H1 (cell line): Measurements from ENCODE around the gene SFR1. TPM values are rescaled to one million over a fixed set of nuclear protein-coding genes. Genes with fewer than 3 reads are reported as not detected.

Experiments used
- CTCF ChIA-PET: fragments of 300-600 bp; sonication (Branson Sonifier 250); formaldehyde crosslinking; loops from one replicate; lab custom pipeline; 2021; ENCODE audit not compliant: partially characterized antibody; lab: Charles Lee
- POLR2A ChIA-PET: fragments of 300-600 bp; sonication (Branson Sonifier 250); formaldehyde crosslinking; loops from one replicate; lab custom pipeline; 2021; ENCODE audit warnings: inconsistent platforms; ENCODE audit not compliant: partially characterized antibody; lab: Charles Lee
- DNase-seq, 2 experiments: peaks; one replicate each; pipeline versions ENCODE4 v3.0.0 to v3.0.0-alpha.2; 2010 to 2022; ENCODE audit warnings: low spot score in 2 of 2, low read depth in 1 of 2, mixed read lengths in 1 of 2
- FAIRE-seq: peaks from 2 replicates; lab custom pipeline; 2011; peaks lifted over from hg19 to GRCh38; lab: Jason Lieb, UNC
- H2AFZ ChIP-seq: 2 replicates; pipeline ENCODE4 v1.8.1; 2012; ENCODE audit warnings: low read length, inconsistent platforms
- H2AK5ac ChIP-seq: 2 replicates; pipeline ENCODE4 v1.6.1; 2013; ENCODE audit warnings: low read depth, low read length
- H2BK120ac ChIP-seq: replicated peaks from 2 replicates; pipeline ENCODE3; 2013; ENCODE audit warnings: low read depth, low read length, inconsistent platforms
- H2BK12ac ChIP-seq: 2 replicates; pipeline ENCODE4 v1.6.1; 2013; ENCODE audit warnings: low read depth, low read length
- H2BK15ac ChIP-seq: 2 replicates; pipeline ENCODE4 v1.6.1; 2013; ENCODE audit warnings: low read length
- H2BK20ac ChIP-seq: 2 replicates; pipeline ENCODE4 v1.6.1; 2013; ENCODE audit warnings: low read length
- H2BK5ac ChIP-seq: 2 replicates; pipeline ENCODE4 v1.6.1; 2013; ENCODE audit warnings: low read depth, low read length
- H3K14ac ChIP-seq: 2 replicates; pipeline ENCODE4 v1.6.1; 2013; ENCODE audit warnings: inconsistent platforms; ENCODE audit not compliant: insufficient read length
- H3K18ac ChIP-seq: 2 replicates; pipeline ENCODE4 v1.6.1; 2013; ENCODE audit warnings: low read length; ENCODE audit errors: extremely low read depth
- H3K23ac ChIP-seq: 2 replicates; pipeline ENCODE4 v1.6.1; 2013; ENCODE audit warnings: inconsistent platforms; ENCODE audit not compliant: insufficient read length
- H3K23me2 ChIP-seq: 2 replicates; pipeline ENCODE4 v1.6.1; 2013; ENCODE audit warnings: low read depth, low read length
- H3K27ac ChIP-seq: 2 replicates; pipeline ENCODE4 v1.6.1; 2011; ENCODE audit warnings: low read depth, low read length, inconsistent platforms
- H3K27me3 ChIP-seq, 4 experiments: replicated peaks in 1 of 4; 1 replicate in 1 of 4; 2 replicates in 3 of 4; pipeline versions ENCODE4 v1.6.1 to v1.8.1; 2011 to 2013; ENCODE audit warnings: low read length in 3 of 4, mild to moderate bottlenecking in 3 of 4, inconsistent platforms in 2 of 4, mixed read lengths in 2 of 4, moderate library complexity in 1 of 4; ENCODE audit not compliant: control insufficient read depth in 3 of 4, insufficient read depth in 3 of 4; ENCODE audit errors: extremely low read depth in 1 of 4
- H3K36me3 ChIP-seq, 4 experiments: 2 replicates each; pipeline versions ENCODE4 v1.6.1 to v1.8.1; 2011 to 2013; ENCODE audit warnings: mild to moderate bottlenecking in 4 of 4, low read length in 3 of 4, moderate library complexity in 2 of 4, control low read depth in 1 of 4, inconsistent platforms in 1 of 4; ENCODE audit not compliant: insufficient read depth in 4 of 4, control insufficient read depth in 2 of 4
- H3K4ac ChIP-seq: replicated peaks from 2 replicates; pipeline ENCODE3; 2013; ENCODE audit warnings: low read length, low read depth, mixed read lengths, inconsistent platforms; ENCODE audit not compliant: insufficient read length
- H3K4me1 ChIP-seq, 4 experiments: replicated peaks in 1 of 4; 1 replicate in 1 of 4; 2 replicates in 3 of 4; pipeline versions ENCODE4 v1.6.1 to v1.8.1; 2011 to 2013; ENCODE audit warnings: low read length in 3 of 4, inconsistent platforms in 2 of 4, mixed read lengths in 1 of 4; ENCODE audit not compliant: insufficient read depth in 4 of 4, control insufficient read depth in 3 of 4
- H3K4me2 ChIP-seq, 2 experiments: 2 replicates each; pipeline versions ENCODE4 v1.6.1 to v1.8.1; 2011 to 2013; ENCODE audit warnings: low read depth in 2 of 2, low read length in 2 of 2, control low read depth in 1 of 2, inconsistent platforms in 1 of 2, mild to moderate bottlenecking in 1 of 2; ENCODE audit not compliant: insufficient read depth in 1 of 2
- H3K4me3 ChIP-seq, 4 experiments: fragments of 200-600, 300-600 bp in 1 of 4; sonication (generic), shearing (Covaris generic), sonication (Bioruptor Twin) in 1 of 4; 2 replicates each; pipeline versions ENCODE4 v1.5.1 to v1.8.1; 2011 to 2016; ENCODE audit warnings: low read length in 4 of 4, low read depth in 3 of 4, control low read depth in 2 of 4, inconsistent platforms in 2 of 4, mild to moderate bottlenecking in 2 of 4, mixed read lengths in 1 of 4, moderate library complexity in 1 of 4; ENCODE audit not compliant: insufficient read depth in 2 of 4; ENCODE audit errors: extremely low read depth in 1 of 4
- H3K56ac ChIP-seq: replicated peaks from 2 replicates; pipeline ENCODE3; 2013; ENCODE audit warnings: low read depth, mild to moderate bottlenecking, mixed read lengths, low read length, inconsistent platforms; ENCODE audit not compliant: insufficient read length
- H3K79me1 ChIP-seq: 2 replicates; pipeline ENCODE4 v1.6.1; 2013; ENCODE audit warnings: low read depth, low read length, control low read depth
- H3K79me2 ChIP-seq, 2 experiments: 2 replicates each; pipeline versions ENCODE4 v1.6.1 to v1.8.1; 2012 to 2013; ENCODE audit warnings: low read length in 2 of 2, mild to moderate bottlenecking in 2 of 2, inconsistent platforms in 1 of 2; ENCODE audit not compliant: insufficient read depth in 2 of 2, control insufficient read depth in 1 of 2
- H3K9ac ChIP-seq, 4 experiments: replicated peaks in 1 of 4; 1 replicate in 1 of 4; 2 replicates in 3 of 4; pipeline versions ENCODE4 v1.6.1 to v1.8.1; 2011 to 2013; ENCODE audit warnings: low read depth in 3 of 4, low read length in 3 of 4, control low read depth in 2 of 4, mild to moderate bottlenecking in 2 of 4, moderate library complexity in 2 of 4, inconsistent platforms in 1 of 4; ENCODE audit errors: extremely low read depth in 1 of 4
- H3K9me3 ChIP-seq, 2 experiments: 2 replicates each; pipeline versions ENCODE4 v1.6.1 to v1.8.1; 2012 to 2013; ENCODE audit warnings: mild to moderate bottlenecking in 2 of 2, moderate library complexity in 2 of 2, control low read depth in 1 of 2, inconsistent platforms in 1 of 2, low read depth in 1 of 2, low read length in 1 of 2, mixed read lengths in 1 of 2; ENCODE audit not compliant: insufficient read depth in 2 of 2
- H4K20me1 ChIP-seq, 2 experiments: replicated peaks in 1 of 2; 2 replicates each; pipeline versions ENCODE3 to v1.8.1; 2011 to 2013; ENCODE audit warnings: inconsistent platforms in 2 of 2, low read length in 2 of 2, mild to moderate bottlenecking in 1 of 2; ENCODE audit not compliant: insufficient read depth in 2 of 2, control insufficient read depth in 1 of 2
- H4K5ac ChIP-seq: 2 replicates; pipeline ENCODE4 v1.6.1; 2013; ENCODE audit warnings: low read length, low read depth, mixed read lengths, inconsistent platforms; ENCODE audit not compliant: insufficient read length
- H4K8ac ChIP-seq: 2 replicates; pipeline ENCODE4 v1.8.0; 2013; ENCODE audit warnings: mild to moderate bottlenecking, moderate library complexity, low read length, inconsistent platforms; ENCODE audit not compliant: insufficient read depth; ENCODE audit errors: extremely low read depth
- H4K91ac ChIP-seq: replicated peaks from 2 replicates; pipeline ENCODE3; 2013; ENCODE audit warnings: low read length, mixed read lengths, inconsistent platforms; ENCODE audit not compliant: insufficient read length
- ATF2 ChIP-seq: IDR thresholded peaks from 2 replicates; pipeline ENCODE4 v1.6.1; 2012; ENCODE audit warnings: low read length, inconsistent platforms
- CBX8 ChIP-seq: fragments of 300-800, 300-1000 bp; sonication (generic); IDR thresholded peaks from 2 replicates; pipeline ENCODE4 v1.7.1; 2016; ENCODE audit warnings: low read depth, low read length, borderline replicate concordance
- CREB1 ChIP-seq: IDR thresholded peaks from 2 replicates; pipeline ENCODE4 v1.6.1; 2012; ENCODE audit warnings: inconsistent platforms
- CTCF ChIP-seq, 3 experiments: IDR thresholded peaks; 1 replicate in 2 of 3; 2 replicates in 1 of 3; pipeline versions ENCODE4 v1.5.1 to v1.6.1; 2011; ENCODE audit warnings: low read length in 3 of 3, mild to moderate bottlenecking in 3 of 3, inconsistent platforms in 2 of 3, low read depth in 1 of 3, moderate library complexity in 1 of 3; ENCODE audit not compliant: insufficient read depth in 1 of 3; ENCODE audit errors: control extremely low read depth in 1 of 3
- MAX ChIP-seq: IDR thresholded peaks from 2 replicates; pipeline ENCODE4 v1.6.1; 2012; ENCODE audit warnings: inconsistent platforms
- RAD21 ChIP-seq, 2 experiments: IDR thresholded peaks in 1 of 2; conservative IDR thresholded peaks in 1 of 2; 2 replicates each; pipeline ENCODE4 v1.6.1; 2011; ENCODE audit warnings: low read depth in 2 of 2, low read length in 2 of 2, improper control_type of control experiment in 1 of 2, inconsistent platforms in 1 of 2, mild to moderate bottlenecking in 1 of 2, moderate library complexity in 1 of 2
- SP4 ChIP-seq: IDR thresholded peaks from 2 replicates; pipeline ENCODE4 v1.6.1; 2012; ENCODE audit warnings: low read length, inconsistent platforms
- TAF1 ChIP-seq: IDR thresholded peaks from 2 replicates; pipeline ENCODE4 v1.6.1; 2011; ENCODE audit warnings: mild to moderate bottlenecking, low read depth, low read length
- TCF12 ChIP-seq: IDR thresholded peaks from 2 replicates; pipeline ENCODE4 v1.6.1; 2011; ENCODE audit warnings: low read depth, mild to moderate bottlenecking, low read length
- YY1 ChIP-seq: IDR thresholded peaks from 2 replicates; pipeline ENCODE4 v1.6.1; 2011; ENCODE audit warnings: low read depth, mild to moderate bottlenecking, low read length
- WGBS, 2 experiments: shearing (Covaris generic) in 1 of 2; methylation state at CpG; one replicate each; pipeline versions ENCODE4 v1.1.6 to v1.1.7; 2013 to 2015; ENCODE audit warnings: low lambda C conversion rate in 2 of 2, mixed read lengths in 2 of 2, inconsistent platforms in 1 of 2, low coverage in 1 of 2, missing lambda C conversion rate in 1 of 2; ENCODE audit not compliant: insufficient replicate concordance in 2 of 2, insufficient coverage in 1 of 2, insufficient read length in 1 of 2; ENCODE audit errors: extremely low coverage in 1 of 2, missing lambda C conversion rate in 1 of 2; 5-methylcytosine and 5-hydroxymethylcytosine counted together
- polyA plus RNA-seq, 7 experiments: library from polyadenylated mRNA; depleted of rRNA in 3 of 7; stranded (reverse) in 5 of 7; unstranded in 2 of 7; fragments of >200 nt in 5 of 7; fragments of 200-250 nt in 2 of 7; gene quantifications; 1 replicate in 5 of 7; 2 replicates in 1 of 7; 4 replicates in 1 of 7; pipeline versions ENCODE4 v1.2.1 to v1.2.3, GENCODE V29; 2011 to 2013; ENCODE audit warnings: missing spikeins in 2 of 7, mixed read lengths in 2 of 7
- total RNA-seq: library from RNA; stranded (reverse); fragmentation: NEBNext Ultra II Directional; extraction: Animal tissue kit (Norgen Biotek cat#: 25700); gene quantifications from 2 replicates; pipeline ENCODE4 v1.2.1, GENCODE V29; 2021

The SFR1 gene
- total and polyA plus RNA-seq, 2 of the 8 experiments (the other 6 are each of a cell fraction or from before 2014, with no cell fraction given): 3.4 to 7.7 TPM

GRCh38 chr10:104139221-104139620, 17.2 kb downstream of the SFR1 start:
- Histone ChIP-seq H4K91ac (no peak overlapping the region), H3K4ac (no peak overlapping the region), H3K23me2 (no peaks in the 10 kb centered on the region), H3K27ac (no peak overlapping the region), H2AFZ (no peak overlapping the region), H3K9me3 (no peaks in the 10 kb centered on the region), H3K56ac (no peak overlapping the region), H2BK15ac (no peak overlapping the region), H3K36me3 (no peaks in the 10 kb centered on the region), H2AK5ac (no peak overlapping the region), H3K18ac (no peak overlapping the region), H3K23ac (no peak overlapping the region), H3K4me1 (no peaks in the 10 kb centered on the region), H2BK20ac (no peak overlapping the region), H4K20me1 (no peaks in the 10 kb centered on the region), H3K14ac (no peak overlapping the region), H4K8ac (no peak overlapping the region), H2BK120ac (no peak overlapping the region), H3K9ac (no peak overlapping the region), H3K79me2 (no peaks in the 10 kb centered on the region), H2BK12ac (no peak overlapping the region), H3K79me1 (no peaks in the 10 kb centered on the region), H3K4me2 (no peak overlapping the region), H4K5ac (no peak overlapping the region), H3K4me3 (no peak overlapping the region), H3K27me3 (no peaks in the 10 kb centered on the region), H2BK5ac (no peak overlapping the region)
- CTCF ChIA-PET: interaction anchor here (0.7 to 3.3 kb wide), 11 partner anchors 8 to 251 kb away, joined by 3 to 13 read pairs (median 6); partner anchors contain the start of gene SFR1
- FAIRE-seq: peak; percentile 36
- POLR2A ChIA-PET: interaction anchor here (4.4 kb wide), 1 partner anchor 18 kb away, joined by 21 read pairs; the partner anchor contains the start of gene SFR1
- DNase-seq: no peak
- 51% methylated on average over 5 of the region's 5 CpGs; no CpG with 5 or more reads in 1 of the 2 experiments for WGBS, 2 experiments
- TF ChIP-seq MAX: no peak
- no peak for TF ChIP-seq CREB1
- TF ChIP-seq YY1: no peak
- TF ChIP-seq CBX8: no peak
- peak; percentile 44 to 48; a peak in 3 of 4 replicates for TF ChIP-seq RAD21 (IDR thresholded peaks at IDR 0.05 in 1 of 2, conservative IDR thresholded peaks at IDR 0.05 in 1 of 2; ENCODE audit: low read depth in 2 of 2, low read length in 2 of 2)
- no peak for TF ChIP-seq ATF2
- peak in 2 of 3 experiments; percentile 25 to 41; a peak in 2 of 4 replicates for TF ChIP-seq CTCF (IDR thresholded peaks at IDR 0.05; ENCODE audit: control extremely low read depth in 1 of 3, insufficient read depth in 1 of 3, low read depth in 1 of 3, low read length in 3 of 3)
- TF ChIP-seq TAF1: no peak
- TF ChIP-seq SP4: no peak
- TF ChIP-seq TCF12: no peak
